ENCODE results near the gene PHKA1.
"Not testable (repeated sequence)": the region's sequence is repeated elsewhere in the genome, so short reads cannot be mapped to it uniquely, and the experiment has no call there.

PHKA1 gene

GRCh38 chrX:72572248-72573157 is 141.6 kb downstream of the PHKA1 start, which contains the start of gene HDAC8:
Gene HDAC8, minus strand, starts transcription at chrX:72572843. Its CDS starts 82 bp downstream, at chrX:72572761.
- peak; percentile 65 for DNase-seq (ENCODE audit: low read depth)

DNA sequence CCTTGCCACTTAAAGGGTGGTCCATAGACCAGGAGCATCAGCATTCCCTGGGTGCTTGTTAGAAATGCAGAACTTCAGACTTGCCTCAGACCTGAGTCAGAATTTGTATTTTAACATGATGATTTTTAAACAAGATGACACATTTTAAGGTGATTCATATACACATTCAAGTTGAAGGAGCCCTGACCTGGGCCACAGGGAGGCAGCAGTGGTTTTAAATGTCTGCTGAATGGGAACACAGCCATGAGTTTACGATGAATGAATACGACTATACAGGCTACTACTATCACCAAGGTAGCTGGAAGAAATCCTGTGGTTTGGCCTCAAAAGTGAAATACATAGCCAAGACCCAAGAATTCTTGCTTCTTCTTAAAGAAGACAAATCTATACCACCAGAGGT is 144.3 kb downstream of the PHKA1 start:
- peak; percentile 20 for DNase-seq (ENCODE audit: low read depth)

- DNase-seq (ENCODE audit: low read depth) = peak; percentile 42
Measured at GRCh38 chrX:72568406-72569092, 145.6 kb downstream of the PHKA1 start.

DNA sequence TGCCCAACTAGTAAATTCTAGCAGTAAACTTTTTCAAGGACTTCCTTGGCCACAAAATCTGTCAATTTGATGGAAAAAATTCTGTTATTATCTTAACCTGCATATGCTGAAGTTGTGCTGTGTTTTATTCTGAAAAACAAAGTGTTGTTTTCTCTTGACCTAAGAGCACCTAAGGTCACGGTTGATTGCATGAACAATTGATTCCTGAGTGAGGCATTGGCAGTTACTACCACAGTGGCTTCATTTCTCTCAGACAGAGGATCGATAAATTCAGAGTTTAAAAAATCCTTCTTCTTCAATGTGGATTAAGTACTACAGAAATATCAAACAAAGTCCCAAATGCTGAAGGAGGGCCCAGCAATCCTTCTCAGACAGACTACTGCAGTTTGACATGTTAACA is 147.7 kb downstream of the PHKA1 start:
- DNase-seq (ENCODE audit: low read depth) = no peak

DNA sequence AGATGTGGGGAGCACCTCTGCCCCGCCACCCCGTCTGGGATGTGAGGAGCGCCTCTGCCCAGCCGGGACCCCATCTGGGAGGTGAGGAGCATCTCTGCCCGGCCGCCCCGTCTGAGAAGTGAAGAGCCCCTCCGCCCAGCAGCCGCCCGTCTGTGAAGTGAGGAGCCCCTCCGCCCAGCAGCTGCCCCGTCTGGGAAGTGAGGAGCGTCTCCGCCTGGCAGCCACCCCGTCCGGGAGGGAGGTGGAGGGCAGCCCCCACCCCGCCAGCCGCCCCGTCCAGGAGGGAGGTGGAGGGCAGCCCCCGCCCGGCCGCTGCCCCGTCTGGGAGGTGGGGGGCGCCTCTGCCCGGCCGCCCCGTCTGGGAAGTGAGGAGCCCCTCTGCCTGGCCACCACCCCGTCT is 154.5 kb downstream of the PHKA1 start:
- DNase-seq (ENCODE audit: low read depth) = not testable (repeated sequence)

DNA sequence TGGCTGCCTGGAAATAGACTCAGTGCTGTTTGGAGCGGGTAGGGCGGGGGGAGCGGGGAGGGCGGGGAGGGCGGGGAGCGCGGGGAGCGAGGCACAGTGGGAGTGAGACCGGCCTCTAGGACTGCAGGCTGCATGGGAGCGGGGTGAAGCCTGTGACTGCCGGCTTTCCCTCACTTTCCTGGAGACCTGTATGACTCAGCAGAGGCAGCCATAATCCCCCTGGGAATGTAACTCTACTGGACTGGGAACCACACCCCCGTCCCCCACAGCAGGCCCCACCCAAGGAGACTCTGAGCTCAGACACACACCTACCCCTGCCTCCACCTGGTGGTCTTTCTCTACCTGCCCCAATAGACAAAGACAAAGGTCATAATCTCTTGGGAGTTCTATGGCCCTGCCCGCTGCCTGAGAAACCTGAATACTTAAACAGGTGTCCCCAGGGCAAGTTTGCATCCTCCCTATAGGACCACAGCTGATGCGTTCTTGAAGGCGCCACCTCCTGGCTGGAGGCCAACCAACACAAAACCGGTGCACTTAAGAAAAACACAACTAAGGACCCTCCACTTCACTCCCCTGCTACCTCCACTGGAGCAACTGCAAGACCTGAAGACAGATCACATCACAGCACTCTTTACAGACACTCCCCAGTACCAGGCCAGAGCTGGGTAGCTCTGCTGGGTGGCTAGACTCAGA is 159.5 kb downstream of the PHKA1 start:
- DNase-seq (ENCODE audit: low read depth) = no peak

GRCh38 chrX:72552443-72552842 is 161.7 kb downstream of the PHKA1 start:
- DNase-seq (ENCODE audit: low read depth) = not testable (repeated sequence)

DNA sequence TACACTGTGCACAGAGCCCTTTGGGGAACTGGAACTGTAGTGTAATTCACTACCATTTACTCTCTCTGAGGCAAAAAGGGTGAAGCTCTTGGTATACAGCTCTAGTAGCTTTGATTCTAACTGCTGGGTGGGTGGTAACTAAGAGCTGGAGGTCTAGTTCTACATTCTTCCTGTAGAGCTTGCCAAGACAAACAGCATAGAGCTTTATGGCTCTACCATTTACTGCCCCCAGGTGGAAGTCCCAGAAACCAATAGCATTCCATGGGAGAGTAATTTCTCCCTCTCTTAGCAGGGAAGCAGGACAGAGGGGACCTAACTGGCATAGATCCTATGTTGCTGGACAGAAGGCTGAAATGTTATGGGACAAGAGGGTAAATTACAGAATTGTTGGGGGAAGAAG is 168.1 kb downstream of the PHKA1 start:
- DNase-seq (ENCODE audit: low read depth) = no peak

GRCh38 chrX:72540318-72540717 is 173.8 kb downstream of the PHKA1 start:
- peak; percentile 23 for DNase-seq (ENCODE audit: low read depth)

DNA sequence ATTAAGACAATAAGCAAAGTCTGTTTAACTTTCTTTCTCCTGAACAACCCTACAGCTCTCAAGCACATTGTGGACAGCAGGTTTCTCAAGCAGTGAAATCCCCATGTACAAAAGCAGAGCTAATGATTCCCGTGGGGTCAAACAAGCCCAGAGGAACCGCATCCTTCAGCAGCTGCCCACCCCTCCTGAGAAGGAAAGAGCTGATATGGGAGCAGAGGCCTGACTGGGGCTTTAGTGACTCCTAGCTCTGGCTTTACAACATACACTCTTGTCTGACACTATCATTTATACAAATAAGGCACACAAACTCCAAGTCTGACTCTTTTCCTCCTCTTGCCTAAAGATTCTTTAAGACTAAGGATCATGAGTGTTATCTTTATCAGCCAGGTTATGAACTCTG is 174.3 kb downstream of the PHKA1 start:
- no peak for DNase-seq (ENCODE audit: low read depth)

- no peak for DNase-seq (ENCODE audit: low read depth)
Measured at GRCh38 chrX:72536542-72536941, 177.6 kb downstream of the PHKA1 start.

DNA sequence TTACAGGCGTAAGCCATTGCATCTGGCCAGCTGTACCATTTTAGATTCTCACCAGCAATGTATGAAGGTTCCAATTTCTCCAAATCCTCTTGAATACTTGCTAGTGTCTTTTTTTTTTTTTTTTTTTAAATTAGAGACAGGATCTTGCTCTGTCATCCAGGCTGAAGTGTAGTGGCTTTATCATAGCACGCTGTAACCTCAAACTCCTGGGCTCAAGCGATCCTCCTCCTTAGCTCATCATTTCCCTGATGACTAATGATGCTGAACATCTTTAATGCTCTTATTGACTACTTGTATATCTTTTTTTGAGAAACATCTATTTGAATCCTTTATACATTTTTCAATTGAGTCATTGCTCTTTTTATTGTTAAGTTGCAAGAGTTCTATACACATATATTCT is 181.7 kb downstream of the PHKA1 start:
- no peak for DNase-seq (ENCODE audit: low read depth)
